Lower leg skin (tissue), 4 donors: ENCODE results near the gene ZNF20. TPM values are rescaled to one million over a fixed set of nuclear protein-coding genes. Genes with fewer than 3 reads are reported as not detected.

ENCODE experiments used
- DNase-seq, 2 donors: peaks; one replicate each; pipeline ENCODE4 v3.0.0-alpha.2; 2019; ENCODE audit warnings: low spot score in 2 of 2
- H3K4me3 ChIP-seq: fragments of 200-600 bp; sonication (generic); 2 replicates; pipeline ENCODE4 v1.5.1; 2017; ENCODE audit warnings: mild to moderate bottlenecking, low read depth; ENCODE audit not compliant: poor library complexity, severe bottlenecking
- CTCF ChIP-seq, 3 donors: fragments of 450-650 bp; IDR thresholded peaks; one replicate each; pipeline ENCODE4 v1.5.1; 2016; ENCODE audit warnings: antibody characterized with exemption in 3 of 3, mild to moderate bottlenecking in 3 of 3, moderate library complexity in 2 of 3
- POLR2A ChIP-seq, 2 donors: fragments of 450-650 bp; IDR thresholded peaks; one replicate each; pipeline ENCODE4 v1.6.1; 2016 to 2017; ENCODE audit warnings: antibody characterized with exemption in 2 of 2, mild to moderate bottlenecking in 1 of 2, moderate library complexity in 1 of 2
- WGBS, 2 donors: methylation state at CpG; one replicate each; pipeline ENCODE4 v1.1.5; 2018; 5-methylcytosine and 5-hydroxymethylcytosine counted together
- intact Hi-C: fragments of 100-400 bp; cut with DNase I; formaldehyde crosslinking; loops from one replicate; pipeline ENCODE4 v1.15.0; 2023; ENCODE audit warnings: low total_unique reads
- total RNA-seq, 4 donors: library from RNA; depleted of rRNA; stranded (reverse); fragments of >200 nt; gene quantifications; one replicate each; pipeline ENCODE4 v1.1.0, GENCODE V29; 2016

ZNF20 gene
- total RNA-seq, 4 donors from 2014 or later, result 1.5 to 6.1 (median 4.0) TPM

GRCh38 chr19:12133069-12133468 lies 7.1 kb downstream of the ZNF20 start:
- intact Hi-C loops, result loop anchor here (10.0 kb wide), 1 partner anchor 58 kb away; no protein-coding TSS in a partner anchor
- no peak for DNase-seq
- no peak overlapping the region for H3K4me3 ChIP-seq
- 96 to 97% methylated on average over 3 of the region's 3 CpGs for WGBS, 2 donors
- no peak for TF ChIP-seq CTCF (IDR thresholded peaks at IDR 0.05)
- TF ChIP-seq POLR2A (IDR thresholded peaks at IDR 0.05), result no peak

GRCh38 chr19:12126707-12127106 lies 13.4 kb downstream of the ZNF20 start:
- WGBS, 2 donors, result 32 to 35% methylated on average over 2 of the region's 2 CpGs
- DNase-seq, result no peak
- intact Hi-C loops, result no loop called here
- no peak overlapping the region for H3K4me3 ChIP-seq
- TF ChIP-seq CTCF (IDR thresholded peaks at IDR 0.05) (no peak), POLR2A (IDR thresholded peaks at IDR 0.05) (no peak)

DNA sequence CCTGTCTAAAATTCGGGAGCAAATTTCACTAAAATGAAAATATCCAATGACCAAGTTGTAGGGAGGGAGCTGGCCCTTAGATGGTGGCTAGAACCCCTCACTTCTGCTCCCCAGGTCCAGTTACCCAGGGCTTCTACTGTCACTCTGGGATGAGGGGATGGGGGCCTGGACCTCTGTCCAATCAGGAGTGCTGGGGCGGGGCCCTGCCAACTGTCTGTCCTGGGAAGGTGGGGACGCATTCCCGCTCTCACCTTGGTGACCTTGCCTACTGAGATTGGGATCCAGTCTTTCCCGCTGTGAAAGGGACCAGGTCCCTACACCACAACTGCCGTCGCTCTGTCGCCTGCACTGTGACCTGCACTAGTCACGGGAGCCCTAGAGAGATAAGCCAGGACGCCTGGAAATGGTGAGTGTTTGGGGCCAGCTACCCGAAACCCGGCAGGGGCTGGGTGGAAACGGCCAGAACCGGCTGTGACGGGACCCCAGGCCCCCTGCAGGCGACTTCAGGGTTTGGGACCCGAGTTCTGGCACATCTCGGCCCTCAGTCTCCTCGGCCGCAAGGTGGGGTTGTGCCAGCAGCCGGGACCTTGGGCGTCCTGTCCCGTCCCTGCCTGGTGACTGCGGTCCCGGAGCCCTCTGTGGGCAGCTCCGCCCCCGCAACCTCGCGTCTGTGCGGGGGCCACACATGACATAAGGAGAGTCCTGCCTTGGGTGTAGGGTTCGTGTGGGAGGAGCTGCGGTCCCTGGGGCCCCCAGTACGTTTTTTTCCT lies 22.8 kb downstream of the ZNF20 start:
- WGBS, 2 donors, result 74 to 82% methylated on average over 29 to 32 of the region's 33 CpGs
- TF ChIP-seq POLR2A (IDR thresholded peaks at IDR 0.05) (no peak), CTCF (IDR thresholded peaks at IDR 0.05) (no peak)
- no peak for DNase-seq
- no peak overlapping the region for H3K4me3 ChIP-seq
- intact Hi-C loops, result no loop called here

- DNase-seq, result no peak
- intact Hi-C loops, result no loop called here
- 88 to 93% methylated on average over 5 of the region's 5 CpGs for WGBS, 2 donors
- TF ChIP-seq POLR2A (IDR thresholded peaks at IDR 0.05), result no peak
- no peak for TF ChIP-seq CTCF (IDR thresholded peaks at IDR 0.05)
- no peak overlapping the region for H3K4me3 ChIP-seq
Observed at GRCh38 chr19:12113121-12113520, 27.0 kb downstream of the ZNF20 start.

GRCh38 chr19:12112701-12113100 lies 27.4 kb downstream of the ZNF20 start:
- intact Hi-C loops, result no loop called here
- 91 to 92% methylated on average over 8 of the region's 8 CpGs for WGBS, 2 donors
- no peak overlapping the region for H3K4me3 ChIP-seq
- DNase-seq, result no peak
- TF ChIP-seq CTCF (IDR thresholded peaks at IDR 0.05) (no peak), POLR2A (IDR thresholded peaks at IDR 0.05) (no peak)
